Uterus (tissue), 4 donors: ENCODE measurements around the gene MYO1D. TPM values are rescaled to one million over a fixed set of nuclear protein-coding genes. Genes with fewer than 3 reads are reported as not detected.

Source experiments
- DNase-seq, 2 donors: peaks; one replicate each; pipeline ENCODE4 v3.0.0-alpha.2; 2019 to 2020
- H3K27ac ChIP-seq, 2 donors: fragments of 200-600 bp; sonication (generic); 1 replicate in 1 of 2; 2 replicates in 1 of 2; pipeline ENCODE4 v1.5.1; 2016 to 2018
- H3K27me3 ChIP-seq, 2 donors: fragments of 200-600 bp; sonication (generic); one replicate each; pipeline ENCODE4 v1.5.1; 2018 to 2019; ENCODE audit warnings: control low read depth in 1 of 2
- H3K36me3 ChIP-seq, 2 donors: fragments of 200-600 bp; sonication (generic); one replicate each; pipeline ENCODE4 v1.5.1; 2019; ENCODE audit warnings: control low read depth in 1 of 2
- H3K4me1 ChIP-seq, 2 donors: fragments of 200-600 bp; sonication (generic); one replicate each; pipeline ENCODE4 v1.5.1; 2018 to 2019; ENCODE audit warnings: control low read depth in 1 of 2
- H3K4me3 ChIP-seq, 2 donors: fragments of 200-600 bp; sonication (generic); 1 replicate in 1 of 2; 2 replicates in 1 of 2; pipeline ENCODE4 v1.5.1; 2018 to 2019; ENCODE audit warnings: mild to moderate bottlenecking in 1 of 2
- H3K9me3 ChIP-seq, 2 donors: fragments of 200-600 bp; sonication (generic); one replicate each; pipeline ENCODE4 v1.5.1; 2019; ENCODE audit warnings: control low read depth in 1 of 2
- CTCF ChIP-seq, 4 experiments: fragments of 200-600 bp in 2 of 4; fragments of 450-650 bp in 2 of 4; sonication (generic) in 2 of 4; IDR thresholded peaks; one replicate each; pipeline ENCODE4 v1.5.1; 2016 to 2019; ENCODE audit warnings: antibody characterized with exemption in 4 of 4, mild to moderate bottlenecking in 2 of 4, moderate library complexity in 1 of 4
- POLR2A ChIP-seq, 2 donors: fragments of 450-650 bp; IDR thresholded peaks; one replicate each; pipeline ENCODE4 v1.6.1; 2016; ENCODE audit warnings: antibody characterized with exemption in 2 of 2, mild to moderate bottlenecking in 1 of 2, moderate library complexity in 1 of 2
- intact Hi-C: fragments of 100-400 bp; cut with DNase I; formaldehyde crosslinking; loops from one replicate; pipeline ENCODE4 v1.15.1; 2023; ENCODE audit warnings: low total_unique reads
- total RNA-seq, 4 donors: library from RNA; depleted of rRNA in 3 of 4; stranded (reverse); fragments of >200 nt in 3 of 4; gene quantifications; one replicate each; pipeline versions ENCODE4 v1.1.0 to v1.2.4, GENCODE V29; 2014 to 2023
- donor health status: DM: yes; HTN: yes; CAD: no.

Gene MYO1D
- total RNA-seq, 4 donors from 2014 or later = 20.4 to 55.2 (median 30.6) TPM

GRCh38 chr17:32566303-32566702 lies 310.6 kb downstream of the MYO1D start:
- H3K27ac ChIP-seq = no peak overlapping the region
- no peak for DNase-seq
- H3K4me1 ChIP-seq = no peaks in the 10 kb centered on the region
- no peak overlapping the region for H3K4me3 ChIP-seq
- H3K36me3 ChIP-seq = no peaks in the 10 kb centered on the region
- intact Hi-C loops = no loop called here
- H3K27me3 ChIP-seq = no peaks in the 10 kb centered on the region
- no peak for TF ChIP-seq POLR2A (IDR thresholded peaks at IDR 0.05)
- H3K9me3 ChIP-seq = no peaks in the 10 kb centered on the region

- Histone ChIP-seq H3K9me3 (no peaks in the 10 kb centered on the region), H3K4me1 (no peaks in the 10 kb centered on the region), H3K27ac (no peak overlapping the region), H3K36me3 (no peaks in the 10 kb centered on the region), H3K4me3 (no peak overlapping the region), H3K27me3 (no peaks in the 10 kb centered on the region)
- no peak for DNase-seq
- no peak for TF ChIP-seq CTCF (IDR thresholded peaks at IDR 0.05)
- no peak for TF ChIP-seq POLR2A (IDR thresholded peaks at IDR 0.05)
- intact Hi-C loops = no loop called here
These were observed 311.5 kb downstream of the MYO1D start for GRCh38 chr17:32565401-32565800.

- Histone ChIP-seq H3K9me3 (no peaks in the 10 kb centered on the region), H3K4me1 (no peaks in the 10 kb centered on the region), H3K27me3 (no peaks in the 10 kb centered on the region), H3K36me3 (no peaks in the 10 kb centered on the region), H3K4me3 (no peak overlapping the region), H3K27ac (no peak overlapping the region)
- TF ChIP-seq POLR2A (IDR thresholded peaks at IDR 0.05) = no peak
- no peak for TF ChIP-seq CTCF (IDR thresholded peaks at IDR 0.05)
- intact Hi-C loops = no loop called here
- no peak for DNase-seq
These were observed 312.6 kb downstream of the MYO1D start for GRCh38 chr17:32564325-32564724.

GRCh38 chr17:32563583-32563982 lies 313.3 kb downstream of the MYO1D start:
- TF ChIP-seq POLR2A (IDR thresholded peaks at IDR 0.05) = no peak
- no peak for TF ChIP-seq CTCF (IDR thresholded peaks at IDR 0.05)
- intact Hi-C loops = no loop called here
- DNase-seq = no peak

GRCh38 chr17:32558997-32559650 lies 317.8 kb downstream of the MYO1D start:
- Histone ChIP-seq H3K27me3 (no peaks in the 10 kb centered on the region), H3K27ac (no peak overlapping the region), H3K36me3 (no peaks in the 10 kb centered on the region), H3K4me3 (no peak overlapping the region), H3K9me3 (no peaks in the 10 kb centered on the region), H3K4me1 (no peaks in the 10 kb centered on the region)
- TF ChIP-seq CTCF (IDR thresholded peaks at IDR 0.05) (no peak), POLR2A (IDR thresholded peaks at IDR 0.05) (no peak)
- DNase-seq = no peak
- intact Hi-C loops = no loop called here

More at GRCh38 chr17:32563583-32563982, 313.3 kb downstream of the MYO1D start:
- Histone ChIP-seq H3K36me3 (no peaks in the 10 kb centered on the region), H3K27me3 (no peaks in the 10 kb centered on the region), H3K4me1 (no peaks in the 10 kb centered on the region), H3K9me3 (no peaks in the 10 kb centered on the region), H3K4me3 (no peak overlapping the region), H3K27ac (no peak overlapping the region)
